HG02763 (cell line): ENCODE data around the gene JRKL.
A peak's percentile ranks its signal among the peaks of the same experiment; 100 is the strongest.
"Not testable (repeated sequence)": the region's sequence is repeated elsewhere in the genome, so short reads cannot be mapped to it uniquely, and the experiment has no call there.

Experiments
- ATAC-seq: cut with Tn5 transposase; IDR thresholded peaks from one replicate; pipeline ENCODE4 v1.9.1; 2021; ENCODE audit warnings: mild to moderate bottlenecking, moderate library complexity; ENCODE audit not compliant: unreplicated experiment

Gene JRKL

GRCh38 chr11:96393753-96394348 lies 4.0 kb downstream of the JRKL start:
- no peak for ATAC-seq

- no peak for ATAC-seq
These were observed 5.0 kb downstream of the JRKL start for GRCh38 chr11:96394773-96395172.

- no peak for ATAC-seq
These were observed 6.8 kb downstream of the JRKL start for GRCh38 chr11:96396637-96397036.

- no peak for ATAC-seq
These were observed 8.1 kb downstream of the JRKL start for GRCh38 chr11:96397863-96398262.

DNA sequence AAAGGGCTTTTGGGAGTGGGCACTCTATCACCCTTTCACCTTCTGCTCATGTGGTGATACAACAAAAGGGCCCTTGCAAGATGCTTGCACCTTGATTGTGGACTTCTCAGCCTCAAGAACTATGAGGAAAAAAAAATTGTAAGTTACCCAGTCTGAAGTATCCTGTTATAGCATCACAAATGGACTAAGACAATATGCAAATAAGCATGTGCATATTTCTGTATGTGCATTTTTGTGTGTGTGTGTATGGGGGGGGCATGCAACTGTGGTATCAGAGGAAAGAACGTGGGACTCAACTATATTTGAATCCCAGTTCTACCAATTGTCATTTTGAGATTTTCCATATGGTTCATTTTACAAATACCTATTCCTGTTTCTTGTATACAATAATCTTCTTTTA lies 10.9 kb downstream of the JRKL start:
- ATAC-seq: no peak

GRCh38 chr11:96411412-96411811 lies 21.6 kb downstream of the JRKL start:
- ATAC-seq: not testable (repeated sequence)

- peak; percentile 53 for ATAC-seq
These were observed 23.1 kb downstream of the JRKL start for GRCh38 chr11:96412761-96413381.

DNA sequence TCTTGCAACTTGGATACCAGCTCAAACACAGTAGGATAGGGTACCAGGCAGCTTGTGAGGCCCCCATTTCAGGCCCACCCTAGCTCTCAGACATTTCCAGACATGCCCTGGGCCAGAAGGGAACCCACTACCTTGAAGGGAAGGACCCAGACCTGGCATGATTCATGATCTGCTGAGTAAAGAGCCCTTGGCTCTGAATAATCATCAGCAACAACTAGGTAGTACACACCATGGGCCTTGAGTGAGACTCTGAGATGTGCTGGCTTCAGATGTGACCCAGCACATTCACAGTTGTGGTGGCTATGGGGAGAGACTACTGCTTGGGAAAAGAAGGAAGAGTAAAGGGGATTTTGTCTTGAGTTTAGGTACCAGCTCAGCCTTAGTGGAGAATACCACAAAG lies 23.6 kb downstream of the JRKL start:
- ATAC-seq: no peak

DNA sequence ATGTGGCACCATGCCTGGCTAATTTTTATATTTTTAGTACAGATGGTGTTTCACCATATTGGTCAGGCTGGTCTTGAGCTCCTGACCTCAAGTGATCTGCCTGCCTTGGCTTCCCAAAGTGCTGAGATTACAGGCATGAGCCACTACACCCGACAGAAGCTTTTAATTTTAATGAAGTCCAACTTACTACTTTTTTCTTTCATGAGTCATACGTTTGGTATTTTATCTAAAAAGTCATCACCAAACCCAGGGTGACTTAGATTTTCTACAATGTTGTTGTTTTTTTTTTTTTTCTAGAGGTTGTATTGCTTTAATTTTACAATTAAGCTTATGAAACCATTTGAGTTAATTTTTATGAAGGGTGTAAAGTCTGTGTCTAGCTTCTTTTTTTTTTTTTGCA lies 34.9 kb downstream of the JRKL start:
- no peak for ATAC-seq

- ATAC-seq: no peak
These were observed 40.9 kb downstream of the JRKL start for GRCh38 chr11:96430668-96431067.

- not testable (repeated sequence) for ATAC-seq
These were observed 42.8 kb downstream of the JRKL start for GRCh38 chr11:96432654-96433053.
